ENCODE data around the gene TK2.
A peak's percentile ranks its signal among the peaks of the same experiment; 100 is the strongest.

TK2 gene

DNA sequence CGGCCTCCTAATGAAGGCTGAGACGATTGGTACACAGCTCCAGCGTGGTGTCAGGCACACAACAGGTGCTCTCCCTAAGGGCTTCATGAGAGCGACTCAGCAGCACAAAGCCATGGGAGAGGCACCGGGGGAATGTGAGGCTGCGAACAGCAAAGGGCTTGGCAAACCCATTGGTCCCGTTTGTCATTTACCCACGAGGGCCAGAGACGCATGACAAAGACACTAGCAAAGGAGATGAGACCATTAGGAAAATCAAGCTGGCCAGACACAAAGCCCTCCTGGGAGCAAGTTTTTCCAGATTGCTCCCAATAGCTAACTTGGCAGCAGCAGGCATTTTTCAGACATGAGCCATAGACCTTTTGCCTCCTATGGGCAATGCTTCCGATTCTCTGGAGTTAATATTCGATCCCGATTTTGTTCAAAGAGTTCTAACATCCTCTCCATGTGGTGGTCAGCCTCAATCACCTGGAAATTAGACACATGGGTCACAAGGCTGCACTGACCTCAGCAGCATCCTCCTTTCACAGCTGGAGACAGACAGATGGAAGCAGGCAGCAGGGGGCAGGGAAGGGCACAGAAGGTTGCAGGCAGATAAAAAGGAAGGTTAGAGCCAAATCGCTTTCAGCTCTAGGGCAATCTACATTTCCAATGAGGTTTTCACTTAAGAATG lies 38.2 kb downstream of the TK2 start:
- DNase-seq (ENCODE audit: low read depth in 2 of 2), result peak; percentile 74 to 81
- no peak overlapping the region for H3K4me3 ChIP-seq (replicated peaks in 1 of 2; ENCODE audit: low read depth in 2 of 2, low read length in 2 of 2)
- TF ChIP-seq, protein P1, sequence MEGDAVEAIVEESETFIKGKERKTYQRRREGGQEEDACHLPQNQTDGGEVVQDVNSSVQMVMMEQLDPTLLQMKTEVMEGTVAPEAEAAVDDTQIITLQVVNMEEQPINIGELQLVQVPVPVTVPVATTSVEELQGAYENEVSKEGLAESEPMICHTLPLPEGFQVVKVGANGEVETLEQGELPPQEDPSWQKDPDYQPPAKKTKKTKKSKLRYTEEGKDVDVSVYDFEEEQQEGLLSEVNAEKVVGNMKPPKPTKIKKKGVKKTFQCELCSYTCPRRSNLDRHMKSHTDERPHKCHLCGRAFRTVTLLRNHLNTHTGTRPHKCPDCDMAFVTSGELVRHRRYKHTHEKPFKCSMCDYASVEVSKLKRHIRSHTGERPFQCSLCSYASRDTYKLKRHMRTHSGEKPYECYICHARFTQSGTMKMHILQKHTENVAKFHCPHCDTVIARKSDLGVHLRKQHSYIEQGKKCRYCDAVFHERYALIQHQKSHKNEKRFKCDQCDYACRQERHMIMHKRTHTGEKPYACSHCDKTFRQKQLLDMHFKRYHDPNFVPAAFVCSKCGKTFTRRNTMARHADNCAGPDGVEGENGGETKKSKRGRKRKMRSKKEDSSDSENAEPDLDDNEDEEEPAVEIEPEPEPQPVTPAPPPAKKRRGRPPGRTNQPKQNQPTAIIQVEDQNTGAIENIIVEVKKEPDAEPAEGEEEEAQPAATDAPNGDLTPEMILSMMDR (IDR thresholded peaks at IDR 0.05; ENCODE audit: low read depth, low read length), result peak; percentile 8

DNA sequence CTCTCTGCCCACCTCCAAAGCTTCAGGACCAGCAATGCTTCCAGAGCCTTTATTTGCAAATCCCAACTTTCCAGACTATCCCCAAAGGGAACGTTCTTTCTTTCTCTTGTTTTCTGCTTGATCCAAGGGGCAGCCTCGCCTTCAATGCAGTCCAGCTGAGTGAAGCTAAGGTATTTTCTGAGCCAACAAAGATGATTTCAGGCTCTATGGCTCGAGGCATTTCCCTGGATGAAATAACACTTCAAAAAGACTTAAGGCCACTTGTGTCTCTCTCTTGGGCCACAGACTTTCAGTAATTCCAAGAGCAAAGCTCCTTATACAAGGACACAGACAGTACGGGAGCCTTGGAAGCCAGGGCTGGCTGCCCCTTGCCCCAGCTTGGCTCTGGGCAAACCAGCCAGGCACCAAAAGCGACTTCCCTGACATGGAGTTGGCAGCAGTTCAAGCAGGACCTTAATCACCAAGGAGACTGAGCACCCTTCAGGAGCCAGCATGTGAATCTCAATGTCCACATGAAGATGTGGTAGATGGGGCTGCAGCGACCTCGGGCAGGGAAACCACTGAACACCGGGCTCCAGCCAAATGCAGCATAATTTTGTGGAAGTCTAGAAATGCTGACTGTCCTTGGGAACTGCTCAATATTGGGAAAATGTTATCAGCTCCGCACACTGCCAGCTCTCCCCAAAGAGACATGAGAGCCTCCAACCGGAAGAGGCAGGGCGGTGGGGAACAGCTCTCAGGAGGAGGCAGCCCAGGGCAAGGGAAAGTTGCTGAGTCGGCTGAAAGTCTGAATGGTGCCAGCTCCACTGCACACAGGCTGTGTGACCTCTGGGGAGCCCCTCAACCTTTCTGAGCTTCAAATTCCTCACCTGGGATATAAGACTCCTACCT lies 39.0 kb downstream of the TK2 start:
- TF ChIP-seq, protein P1 (IDR thresholded peaks at IDR 0.05; ENCODE audit: low read depth, low read length), result no peak
- DNase-seq (ENCODE audit: low read depth in 2 of 2), result peak in 1 of 2 donors; percentile 49
- H3K4me3 ChIP-seq (replicated peaks in 1 of 2; ENCODE audit: low read depth in 2 of 2, low read length in 2 of 2), result no peak overlapping the region

DNA sequence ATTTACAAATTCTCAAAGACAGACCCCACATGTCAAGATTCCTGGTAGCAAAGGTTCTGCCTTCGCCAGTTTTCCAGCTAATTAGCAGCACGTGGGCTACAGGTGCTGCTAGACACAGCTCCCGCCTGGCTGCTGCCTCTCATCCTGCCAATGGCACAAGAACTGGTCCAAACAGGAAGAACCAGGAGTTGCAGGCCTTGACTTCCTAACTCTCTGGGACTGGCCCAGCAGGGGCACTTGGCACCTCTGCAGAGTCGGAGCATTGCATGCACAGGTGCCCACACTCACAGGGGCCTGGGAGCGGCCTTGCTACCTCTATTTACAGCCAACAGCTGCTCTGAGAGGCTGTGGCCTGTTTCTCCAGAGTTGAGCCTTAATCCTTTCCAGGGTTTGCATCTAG lies 39.6 kb downstream of the TK2 start:
- DNase-seq (ENCODE audit: low read depth in 2 of 2), result no peak
- H3K4me3 ChIP-seq (replicated peaks in 1 of 2; ENCODE audit: low read depth in 2 of 2, low read length in 2 of 2), result no peak overlapping the region
- TF ChIP-seq, protein P1 (IDR thresholded peaks at IDR 0.05; ENCODE audit: low read depth, low read length), result no peak

DNA sequence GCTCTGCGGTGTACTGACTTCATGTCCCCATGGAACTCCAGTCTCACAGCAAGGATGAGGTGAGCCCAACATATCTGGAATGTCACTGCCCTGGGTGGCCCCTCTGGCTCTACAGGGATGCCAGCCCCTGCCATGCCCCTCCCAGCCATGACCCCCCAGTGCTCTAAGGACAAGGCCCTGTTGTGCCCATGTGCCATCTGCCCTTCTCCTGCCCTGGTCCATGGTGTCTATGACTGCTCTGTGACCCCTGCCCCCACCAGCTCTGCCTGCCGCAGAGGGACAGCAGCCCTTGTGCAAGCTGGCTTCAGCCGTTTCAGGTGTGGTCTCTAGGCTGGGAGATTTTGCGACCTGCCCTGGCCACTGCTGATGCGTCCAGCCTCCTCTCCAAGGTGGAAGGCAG lies 40.3 kb downstream of the TK2 start:
- no peak overlapping the region for H3K4me3 ChIP-seq (replicated peaks in 1 of 2; ENCODE audit: low read depth in 2 of 2, low read length in 2 of 2)
- DNase-seq (ENCODE audit: low read depth in 2 of 2), result no peak
- TF ChIP-seq, protein P1 (IDR thresholded peaks at IDR 0.05; ENCODE audit: low read depth, low read length), result no peak

DNA sequence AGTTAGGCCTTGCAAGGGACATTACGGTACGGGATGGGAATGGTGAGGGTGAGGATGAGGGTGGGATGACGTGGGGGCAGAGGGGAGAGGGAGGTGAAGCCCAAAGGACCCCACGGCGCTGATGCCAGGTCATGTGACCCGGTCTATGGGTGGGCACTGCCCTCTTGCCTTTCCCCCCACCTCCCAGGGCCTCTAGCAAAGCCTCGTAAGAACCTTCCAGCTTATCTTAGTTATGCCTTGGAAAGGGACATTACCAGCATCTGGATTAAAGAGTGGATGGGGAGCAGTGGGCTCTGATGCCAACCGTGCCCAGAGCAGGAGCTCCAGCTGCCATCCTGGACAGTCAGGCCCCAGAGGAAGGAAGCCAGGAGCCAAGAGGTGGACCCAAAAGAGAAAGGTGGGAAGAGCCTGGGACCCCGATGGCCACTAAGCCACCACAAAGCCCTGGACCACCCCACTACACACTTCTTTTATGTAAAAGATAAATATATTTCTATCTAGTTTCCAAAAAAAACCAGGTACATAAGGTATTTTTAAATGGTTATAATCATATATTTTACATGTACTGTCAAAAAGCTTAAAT lies 40.9 kb downstream of the TK2 start:
- TF ChIP-seq, protein P1 (IDR thresholded peaks at IDR 0.05; ENCODE audit: low read depth, low read length), result no peak
- no peak for DNase-seq (ENCODE audit: low read depth in 2 of 2)
- no peak overlapping the region for H3K4me3 ChIP-seq (replicated peaks in 1 of 2; ENCODE audit: low read depth in 2 of 2, low read length in 2 of 2)

DNA sequence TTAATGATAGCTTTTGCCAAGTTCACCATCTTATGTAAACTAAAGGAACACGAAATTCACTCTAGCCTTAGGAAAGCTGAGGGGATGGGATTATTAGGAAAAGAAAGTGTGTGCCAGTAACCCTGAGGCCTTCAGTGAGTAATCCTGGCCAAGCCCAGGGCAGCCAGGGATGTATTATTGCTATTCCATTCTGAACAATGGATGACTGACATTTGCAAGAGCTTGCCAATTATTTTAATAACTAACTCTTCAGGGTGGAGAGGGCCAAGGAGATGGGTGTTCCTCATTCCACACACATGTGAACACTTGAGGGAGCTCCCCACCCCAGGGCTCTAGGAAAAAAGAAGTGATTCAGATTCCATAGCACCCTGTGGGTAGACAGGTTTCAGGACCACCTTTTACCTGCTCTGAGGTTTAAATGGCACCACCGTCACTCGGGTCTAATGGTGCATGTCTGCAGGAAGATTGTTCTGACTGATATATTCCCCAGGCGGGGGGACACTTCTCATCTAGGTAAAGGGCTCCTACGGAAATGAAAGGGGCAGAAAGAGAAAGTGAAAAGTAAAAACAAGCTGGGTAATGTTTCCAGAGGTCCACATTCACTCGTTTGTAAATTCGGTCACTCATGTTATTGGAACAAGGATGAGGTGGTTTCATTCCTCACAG lies 41.5 kb downstream of the TK2 start:
- no peak overlapping the region for H3K4me3 ChIP-seq (replicated peaks in 1 of 2; ENCODE audit: low read depth in 2 of 2, low read length in 2 of 2)
- DNase-seq (ENCODE audit: low read depth in 2 of 2), result peak; percentile 58 to 77
- TF ChIP-seq, protein P1 (IDR thresholded peaks at IDR 0.05; ENCODE audit: low read depth, low read length), result no peak

Data from cardiac fibroblast (primary cell).